GM21423 (cell line): Measurements from ENCODE around the gene DOK3.

Source experiments
- ATAC-seq: cut with Tn5 transposase; IDR thresholded peaks from one replicate; pipeline ENCODE4 v1.9.1; 2021; ENCODE audit warnings: mild to moderate bottlenecking, moderate library complexity; ENCODE audit not compliant: unreplicated experiment

DOK3 gene

DNA sequence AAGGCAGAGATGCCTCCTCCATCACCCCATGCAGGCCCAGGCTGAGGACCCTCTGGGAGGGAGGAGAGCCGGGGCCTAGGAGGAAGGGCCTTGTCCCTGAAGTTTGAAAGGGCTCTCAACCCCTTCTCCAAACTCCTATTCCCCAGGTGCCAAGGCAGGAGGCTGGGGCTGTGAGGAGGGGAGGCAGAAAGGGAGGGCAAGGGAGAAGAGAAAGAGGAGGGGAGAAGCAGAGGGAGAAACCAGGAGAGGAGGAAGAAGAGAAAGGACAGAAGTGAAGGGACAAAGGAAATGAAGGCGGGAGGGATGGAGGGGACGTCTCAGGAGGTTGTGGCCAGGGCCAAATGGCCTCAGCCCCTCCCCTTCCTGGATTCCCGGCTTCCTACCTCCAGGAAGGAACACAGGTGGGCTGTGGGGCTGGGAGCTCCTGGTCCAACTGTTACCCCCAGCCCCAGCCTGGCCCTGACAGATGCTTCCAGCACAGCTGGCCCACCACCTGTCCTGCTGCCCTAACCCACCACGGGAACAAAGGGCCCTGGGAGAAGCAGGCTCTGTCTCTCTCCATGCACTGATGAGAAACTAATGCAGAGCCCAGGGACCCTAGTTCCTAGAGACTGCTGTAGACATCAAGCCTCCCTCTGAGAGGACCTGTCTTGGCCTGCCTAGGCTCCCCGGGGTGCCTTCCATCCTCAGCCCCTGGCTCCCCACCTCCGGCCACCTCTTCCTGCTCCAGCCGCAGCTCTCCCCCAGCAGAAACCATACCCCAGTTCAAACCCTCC, 39.7 kb downstream of the DOK3 start:
- ATAC-seq: no peak

DNA sequence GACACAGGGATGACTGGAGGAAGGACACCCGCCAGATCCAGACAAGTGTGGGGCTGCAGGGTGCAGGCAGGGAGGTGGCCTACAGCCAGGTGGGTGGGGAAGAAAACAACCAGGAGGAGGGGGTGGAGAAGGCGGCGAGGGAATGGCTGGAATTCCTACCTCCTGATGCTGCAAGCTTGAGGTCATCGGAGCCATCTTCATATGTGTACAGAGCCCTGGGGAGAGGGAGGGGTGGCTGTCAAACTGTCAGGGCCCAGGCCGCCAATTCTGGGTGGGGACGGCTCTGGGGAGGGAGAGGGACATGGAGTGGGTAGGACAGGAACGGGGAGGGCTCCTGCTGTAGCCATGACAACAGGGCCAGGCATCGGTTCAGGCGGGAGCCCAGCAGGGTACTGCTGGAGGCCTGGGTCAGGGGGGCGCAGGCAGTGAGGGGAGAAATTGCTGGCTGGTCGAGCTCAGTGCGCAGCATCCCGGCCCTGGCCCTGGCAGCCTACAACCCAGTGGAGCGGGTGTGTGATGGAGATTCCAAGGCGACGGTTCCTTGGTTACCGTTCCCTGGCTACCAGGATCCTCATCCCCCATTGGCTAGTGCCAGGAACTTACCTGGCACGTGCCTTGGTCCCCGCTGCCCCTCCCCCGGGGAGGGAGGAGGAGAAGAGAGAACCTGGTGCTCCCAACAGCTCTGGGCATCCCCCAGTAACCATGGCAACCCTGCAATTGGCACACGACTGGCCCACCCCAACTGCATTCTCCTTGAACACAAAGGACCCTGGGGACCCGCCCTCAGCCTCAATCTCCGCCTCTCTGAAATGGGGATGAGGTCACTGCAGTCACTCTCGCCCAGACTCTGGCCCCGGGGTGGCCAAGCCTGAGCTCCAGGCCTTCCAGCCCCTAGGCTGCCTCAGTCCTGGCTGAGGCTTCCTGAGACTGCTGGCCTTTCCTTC, 40.7 kb downstream of the DOK3 start:
- no peak for ATAC-seq

DNA sequence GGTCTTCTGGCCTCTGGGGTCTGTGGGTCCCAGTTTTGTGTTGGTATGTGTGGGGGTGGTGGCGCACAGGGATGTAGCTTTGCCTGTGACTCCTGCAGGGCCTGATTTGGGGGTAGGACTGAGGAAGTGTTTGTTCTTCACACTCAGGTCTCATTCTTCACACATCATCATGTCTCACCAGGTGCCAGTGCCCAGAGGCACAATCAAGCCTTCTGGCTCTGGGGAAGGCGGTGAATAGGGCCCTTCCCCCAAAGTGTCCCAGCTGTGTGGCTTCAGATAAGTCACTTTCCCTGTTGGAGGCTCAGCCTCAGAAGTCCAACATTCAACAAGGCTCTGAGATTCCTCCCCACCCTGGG, 41.3 kb downstream of the DOK3 start:
- ATAC-seq: no peak

DNA sequence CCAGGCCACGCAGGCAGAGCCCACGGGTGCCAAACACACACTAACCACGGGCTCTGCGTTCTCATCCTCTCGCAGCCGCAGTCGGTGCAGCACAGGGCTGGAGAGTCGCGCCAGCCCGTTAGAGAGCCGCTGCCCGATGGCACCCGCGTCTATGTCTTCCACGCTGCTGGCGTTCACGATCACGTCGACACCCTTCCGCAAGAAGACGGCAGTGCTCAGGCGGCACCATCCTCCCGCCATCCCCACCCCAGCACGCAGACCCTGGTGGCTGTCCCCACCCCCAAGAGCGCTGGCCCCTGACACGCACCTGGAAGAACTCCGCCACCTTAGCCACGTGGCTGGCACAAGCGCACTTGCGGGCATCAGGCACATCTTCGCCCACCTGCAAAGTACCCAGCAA, 42.2 kb downstream of the DOK3 start:
- ATAC-seq: no peak

DNA sequence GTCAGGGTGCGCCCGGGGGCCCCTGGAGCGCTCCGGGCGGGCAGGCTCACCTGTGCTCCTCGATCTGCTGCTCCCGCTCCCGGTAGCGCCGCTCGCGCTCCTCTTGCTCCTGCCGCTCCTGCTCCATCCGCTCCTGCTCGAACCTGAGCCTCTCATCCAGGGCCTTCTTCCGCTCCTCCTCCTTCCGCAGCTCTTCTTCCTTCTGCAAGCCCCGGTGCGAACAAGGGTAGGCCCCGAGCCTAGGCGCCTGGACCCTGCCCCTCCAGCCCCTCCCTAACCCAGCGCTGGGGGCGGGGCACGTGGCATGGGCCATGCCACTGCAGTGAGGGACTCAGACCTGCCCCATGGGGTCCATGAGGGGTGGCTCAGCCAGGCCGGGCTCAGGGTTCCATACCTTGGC, 42.8 kb downstream of the DOK3 start:
- ATAC-seq: no peak

DNA sequence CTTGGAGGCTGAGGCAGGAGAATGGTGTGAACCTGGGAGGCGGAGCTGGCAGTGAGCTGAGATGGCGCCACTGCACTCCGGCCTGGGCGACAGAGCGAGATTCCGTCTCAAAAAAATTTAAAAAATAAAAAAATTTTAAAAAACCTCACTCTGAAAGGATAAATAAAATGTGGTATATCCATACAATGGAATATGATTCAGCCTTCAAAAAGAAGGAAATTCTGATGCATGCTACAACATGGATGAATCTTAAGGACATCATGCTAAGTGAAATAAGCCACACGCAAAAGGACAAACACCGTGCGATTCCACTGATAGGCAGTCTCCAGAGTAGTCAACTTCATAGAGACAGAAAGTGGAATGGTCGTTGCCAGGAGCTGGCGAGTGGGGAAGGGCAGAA, 44.6 kb downstream of the DOK3 start:
- no peak for ATAC-seq

DNA sequence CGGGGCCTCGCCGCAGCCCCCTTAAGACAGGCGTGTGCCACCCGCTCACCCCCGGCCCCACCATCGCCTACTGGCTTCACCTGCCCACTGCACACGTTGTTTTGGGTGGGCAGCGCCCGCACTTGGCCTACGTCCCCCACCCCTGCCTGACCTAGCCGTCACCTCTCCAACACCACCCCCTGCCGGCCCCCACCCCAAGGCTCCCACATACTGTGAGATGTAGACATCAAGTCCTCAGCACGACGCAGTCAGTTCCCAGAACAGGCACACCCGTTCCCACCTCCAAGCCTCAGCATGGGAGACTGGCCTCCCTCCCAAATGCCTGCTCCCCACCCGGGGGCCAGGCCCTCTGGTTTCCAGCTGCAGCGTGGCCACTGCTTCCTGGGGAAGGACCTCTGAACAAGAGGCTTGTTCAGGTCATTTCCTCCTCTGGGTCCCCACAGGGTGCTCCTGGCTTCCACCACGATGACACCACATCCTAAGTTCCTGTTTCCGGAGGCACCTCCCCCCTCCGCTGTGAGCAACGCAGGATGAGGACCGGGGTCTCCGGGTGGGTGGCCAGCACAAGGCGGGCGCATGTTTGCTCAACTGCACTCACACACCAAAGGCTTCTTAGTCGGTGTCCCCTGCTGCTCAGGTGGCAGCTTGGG, 47.5 kb downstream of the DOK3 start:
- no peak for ATAC-seq

DNA sequence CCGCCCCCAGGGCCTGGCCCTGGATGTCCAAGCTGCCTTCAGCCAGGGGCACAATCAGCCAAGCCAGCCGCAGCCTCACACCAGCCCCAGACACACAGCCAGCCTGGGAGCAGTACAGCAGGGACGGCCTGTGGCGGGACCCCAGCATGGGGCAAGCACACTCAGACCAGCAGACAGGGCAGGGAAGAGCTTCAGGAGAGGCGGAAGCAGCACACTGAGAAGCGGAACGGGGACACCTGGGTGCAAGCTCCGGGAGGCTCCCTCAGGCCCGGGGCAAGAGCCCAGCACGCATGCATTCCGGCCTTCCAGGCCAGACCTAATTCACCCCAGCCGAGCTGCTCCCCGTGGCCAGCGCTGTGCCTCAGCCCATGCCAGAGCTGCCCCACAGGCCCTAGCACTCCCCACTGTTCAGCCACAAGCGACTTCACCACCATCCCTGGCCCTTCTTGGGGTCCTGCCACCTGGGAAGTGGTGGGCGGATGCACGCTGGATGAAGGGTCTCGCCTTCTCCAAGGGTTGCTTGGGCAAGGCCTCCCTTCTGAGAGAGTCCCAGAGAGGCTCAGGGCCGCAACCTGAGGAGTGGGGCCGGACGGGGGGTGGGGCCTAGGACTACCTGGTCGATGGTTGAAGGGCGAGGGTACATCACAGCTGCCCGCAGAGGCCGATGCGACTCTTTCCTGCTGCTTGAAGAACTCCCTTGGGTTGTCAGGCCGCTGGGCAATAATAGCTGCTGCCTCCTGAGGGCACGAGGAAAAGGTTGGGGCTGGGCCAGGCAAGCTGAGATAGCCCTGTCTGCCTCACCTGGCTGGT, 49.6 kb downstream of the DOK3 start:
- ATAC-seq: no peak

DNA sequence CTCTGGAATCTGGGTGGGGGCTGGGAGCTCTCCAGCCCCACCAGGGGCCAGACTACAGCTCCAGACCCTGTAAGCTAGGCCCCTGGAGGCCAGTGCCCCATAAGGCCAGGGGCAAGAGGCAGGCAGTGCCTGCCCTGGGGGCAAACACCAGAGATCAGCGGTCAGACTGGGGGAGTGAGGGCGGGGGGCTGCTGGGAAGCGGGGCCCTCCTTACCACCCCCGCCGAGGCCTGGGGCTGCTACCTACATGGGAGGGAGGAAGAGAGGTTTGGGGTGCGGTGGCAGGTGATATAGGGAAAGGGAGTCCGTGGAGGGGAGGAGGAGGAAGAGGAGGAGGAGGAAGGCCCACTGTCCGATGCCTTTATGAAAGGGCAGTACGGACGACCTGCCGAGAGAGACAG, 50.3 kb downstream of the DOK3 start:
- ATAC-seq: no peak

DNA sequence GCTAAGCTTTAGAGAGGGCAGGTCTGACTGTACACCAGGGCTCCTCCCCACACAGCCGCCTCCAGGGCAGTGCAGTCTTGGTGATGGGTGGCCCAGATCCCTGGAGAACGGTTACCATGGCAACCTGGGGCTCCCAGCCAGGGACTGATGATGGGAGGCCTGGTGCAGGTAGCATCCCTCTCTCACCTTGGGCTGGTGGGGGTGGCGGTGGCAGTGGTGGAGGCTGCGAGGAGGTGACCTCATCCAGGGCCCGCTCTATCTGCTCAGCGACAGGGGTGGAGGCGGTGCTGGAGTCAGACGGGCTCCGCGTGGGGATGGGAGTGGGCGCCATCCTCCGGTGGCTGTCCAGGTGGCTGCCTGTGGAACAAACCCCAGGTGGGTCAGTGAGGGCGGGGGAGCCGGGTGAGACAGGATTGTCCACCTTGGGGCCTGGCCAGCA, 50.7 kb downstream of the DOK3 start:
- no peak for ATAC-seq

DNA sequence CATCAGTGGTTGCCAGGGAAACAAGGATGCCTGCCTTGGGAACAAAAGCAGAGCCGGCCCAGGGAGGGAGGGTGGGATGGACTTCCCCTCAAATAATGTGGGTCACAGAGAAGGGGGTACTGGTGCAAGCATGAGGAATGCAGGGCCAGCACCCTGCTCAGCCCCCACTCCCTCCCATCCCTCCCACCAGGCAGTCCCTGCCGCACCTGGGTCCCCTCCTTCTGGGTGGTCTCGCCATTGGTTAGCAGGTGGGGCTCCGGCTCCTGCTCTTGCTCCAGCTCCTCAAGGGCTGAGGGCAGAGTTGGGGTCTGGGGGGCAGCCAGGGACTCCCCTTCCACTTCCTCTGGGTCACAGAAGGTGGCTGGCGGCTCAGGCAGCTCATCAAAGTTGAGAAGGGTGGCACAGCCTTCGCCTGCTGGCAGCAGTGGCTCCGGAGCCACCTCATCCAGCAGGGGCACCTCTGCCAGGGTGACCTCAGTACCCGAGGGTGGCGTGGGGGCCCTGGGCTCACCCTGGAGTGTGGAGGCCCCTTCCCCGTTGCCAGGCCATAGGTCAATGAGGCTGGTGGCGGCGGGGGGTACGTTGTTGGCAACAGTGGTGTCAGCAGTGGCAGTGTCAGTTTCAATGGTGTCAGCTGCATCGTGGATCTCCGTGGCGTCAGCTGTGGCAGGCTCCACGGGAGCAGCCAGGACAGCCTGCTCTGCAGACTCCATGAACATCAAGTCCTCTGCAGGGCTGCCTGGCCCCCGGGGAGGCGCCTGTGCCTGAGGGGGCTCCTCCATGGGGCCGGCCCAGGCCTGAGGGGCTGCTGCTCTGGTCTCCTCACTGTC, 51.6 kb downstream of the DOK3 start:
- no peak for ATAC-seq

DNA sequence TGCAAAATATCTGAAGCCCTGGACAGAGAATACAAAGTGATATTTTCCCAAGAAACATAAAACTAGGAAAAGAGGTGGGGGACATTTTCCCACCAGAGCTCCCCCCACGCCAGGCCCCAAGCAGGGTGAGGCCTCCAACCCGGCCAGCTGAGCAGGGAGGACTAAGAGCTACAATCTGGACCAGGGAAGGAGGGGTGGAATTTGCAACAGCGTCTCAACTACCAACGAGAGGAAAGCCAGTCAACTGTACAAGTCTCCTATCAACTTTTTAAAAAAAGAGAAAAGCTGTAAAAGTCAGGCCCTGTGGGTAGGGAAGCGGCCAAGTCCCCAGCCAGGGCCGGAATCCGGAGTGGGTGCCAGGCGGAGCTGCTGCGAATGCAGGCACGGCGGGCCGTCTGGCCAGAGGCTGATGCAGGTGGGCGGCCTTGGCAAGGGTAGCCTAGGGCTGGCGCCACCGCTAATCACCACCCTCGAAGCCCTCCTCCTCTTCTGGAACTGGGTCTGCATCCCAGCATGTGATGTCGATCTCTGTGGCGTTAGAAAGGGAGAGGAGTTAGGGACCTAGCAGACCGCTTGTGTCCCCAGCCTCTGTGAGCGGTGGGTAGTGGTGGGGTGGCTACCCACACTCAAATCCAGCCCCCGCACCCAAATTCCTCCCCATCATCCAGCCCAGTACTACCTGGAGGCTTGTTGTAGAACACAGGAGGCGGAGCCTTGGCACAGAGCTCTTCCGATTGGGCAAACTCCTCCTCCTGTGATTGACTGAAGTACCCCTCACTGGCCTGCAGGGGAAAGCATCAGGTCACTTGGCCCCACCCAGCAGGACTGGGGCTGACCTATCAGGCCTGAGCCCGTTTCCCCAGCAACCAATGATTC, 52.4 kb downstream of the DOK3 start:
- peak; percentile 32 for ATAC-seq

DNA sequence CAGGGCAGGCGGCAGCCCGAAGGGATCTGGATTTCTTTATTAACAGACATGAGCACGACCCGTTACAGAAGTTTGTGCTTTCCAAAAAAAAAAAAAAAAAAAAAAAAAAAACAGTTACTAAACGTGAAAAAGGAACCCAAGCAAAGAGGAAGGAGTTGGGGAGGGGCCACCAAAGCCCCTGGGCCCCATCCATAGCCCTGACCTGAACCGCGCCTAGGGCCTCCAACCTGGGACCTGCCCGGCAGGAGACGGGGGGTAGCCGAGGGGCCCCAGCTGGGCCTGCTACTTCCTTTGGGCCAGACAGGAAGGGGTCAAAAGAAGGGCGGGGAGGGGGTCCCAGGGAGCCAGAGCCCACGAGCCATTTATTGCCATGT, 53.0 kb downstream of the DOK3 start:
- ATAC-seq: no peak

DNA sequence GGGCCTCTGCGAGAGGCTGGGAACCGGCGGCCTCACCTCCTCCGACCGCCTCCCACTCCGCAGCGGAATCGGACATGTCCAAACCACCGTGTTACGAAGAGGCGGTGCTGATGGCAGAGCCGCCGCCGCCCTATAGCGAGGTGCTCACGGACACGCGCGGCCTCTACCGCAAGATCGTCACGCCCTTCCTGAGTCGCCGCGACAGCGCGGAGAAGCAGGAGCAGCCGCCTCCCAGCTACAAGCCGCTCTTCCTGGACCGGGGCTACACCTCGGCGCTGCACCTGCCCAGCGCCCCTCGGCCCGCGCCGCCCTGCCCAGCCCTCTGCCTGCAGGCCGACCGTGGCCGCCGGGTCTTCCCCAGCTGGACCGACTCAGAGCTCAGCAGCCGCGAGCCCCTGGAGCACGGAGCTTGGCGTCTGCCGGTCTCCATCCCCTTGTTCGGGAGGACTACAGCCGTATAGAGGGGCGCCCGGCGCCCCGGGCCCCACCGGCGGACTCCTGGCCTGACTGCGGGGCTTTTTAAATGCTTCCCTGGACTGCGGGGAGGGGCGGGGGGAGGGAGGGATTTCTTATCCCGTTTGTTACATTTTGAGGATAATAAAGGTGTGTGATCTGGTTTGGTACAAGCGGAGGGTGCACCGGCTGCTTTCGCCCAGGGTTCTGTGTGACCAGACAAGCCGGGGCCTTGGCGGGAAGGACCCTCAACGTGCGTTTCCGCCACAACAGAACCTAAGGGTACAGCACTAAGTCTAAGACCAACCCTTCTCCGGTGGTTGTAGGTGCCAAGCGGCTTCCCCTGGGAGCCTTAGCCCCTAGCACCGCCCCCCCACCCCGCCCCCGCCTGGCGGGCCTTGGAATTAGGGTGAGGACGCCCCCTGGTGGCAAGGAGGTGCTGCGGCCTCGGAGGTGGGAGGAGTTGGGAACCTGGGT, 53.7 kb downstream of the DOK3 start:
- ATAC-seq: peak; percentile 18

DNA sequence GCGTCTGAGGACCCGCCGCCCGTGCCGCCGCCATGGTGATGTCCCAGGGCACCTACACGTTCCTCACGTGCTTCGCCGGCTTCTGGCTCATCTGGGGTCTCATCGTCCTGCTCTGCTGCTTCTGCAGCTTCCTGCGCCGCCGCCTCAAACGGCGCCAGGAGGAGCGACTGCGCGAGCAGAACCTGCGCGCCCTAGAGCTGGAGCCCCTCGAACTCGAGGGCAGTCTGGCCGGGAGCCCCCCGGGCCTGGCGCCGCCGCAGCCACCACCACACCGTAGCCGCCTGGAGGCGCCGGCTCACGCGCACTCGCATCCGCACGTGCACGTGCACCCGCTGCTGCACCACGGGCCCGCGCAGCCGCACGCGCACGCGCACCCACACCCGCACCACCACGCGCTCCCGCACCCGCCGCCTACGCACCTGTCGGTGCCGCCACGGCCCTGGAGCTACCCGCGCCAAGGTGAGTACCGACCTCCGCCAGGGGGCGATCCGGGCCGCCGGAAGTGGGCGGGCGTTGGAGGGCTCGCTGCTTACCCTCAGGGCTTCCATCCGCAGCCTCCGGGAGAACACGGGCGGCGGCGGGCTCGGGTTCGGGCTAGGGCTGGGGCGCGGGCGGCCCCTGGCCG, 54.5 kb downstream of the DOK3 start:
- peak; percentile 41 for ATAC-seq

DNA sequence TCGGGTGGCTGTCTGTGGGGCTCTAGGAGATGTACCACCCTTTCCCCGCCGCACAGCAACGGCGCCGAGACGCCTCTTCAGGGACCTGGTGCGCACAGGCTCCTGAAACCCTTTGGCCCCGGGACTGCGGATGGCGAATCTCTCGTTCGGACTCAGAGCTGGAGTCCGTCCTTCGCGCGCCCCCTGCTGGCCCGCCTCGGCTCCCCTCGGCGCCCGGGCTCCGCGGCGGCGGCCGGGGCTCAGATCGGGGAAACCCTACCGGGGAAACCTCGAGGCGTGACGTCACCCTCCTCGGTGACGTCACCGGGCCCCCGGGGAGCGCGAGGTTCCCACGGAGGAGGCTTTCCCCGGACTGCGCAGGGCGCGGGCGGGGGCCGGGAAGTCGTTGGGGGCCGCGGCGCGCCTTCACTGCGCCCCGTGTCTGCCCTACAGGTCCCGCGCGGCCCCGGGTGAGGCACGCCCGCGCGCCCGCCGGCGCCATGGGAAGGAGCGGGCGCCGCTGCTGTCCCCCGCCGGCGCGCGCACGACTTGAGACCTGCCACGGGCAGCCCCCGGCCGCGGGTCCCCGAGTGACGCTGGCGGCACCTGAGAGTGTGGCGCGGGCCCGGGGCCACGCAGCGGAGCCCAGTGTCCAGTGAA, 55.1 kb downstream of the DOK3 start:
- peak; percentile 43 for ATAC-seq

DNA sequence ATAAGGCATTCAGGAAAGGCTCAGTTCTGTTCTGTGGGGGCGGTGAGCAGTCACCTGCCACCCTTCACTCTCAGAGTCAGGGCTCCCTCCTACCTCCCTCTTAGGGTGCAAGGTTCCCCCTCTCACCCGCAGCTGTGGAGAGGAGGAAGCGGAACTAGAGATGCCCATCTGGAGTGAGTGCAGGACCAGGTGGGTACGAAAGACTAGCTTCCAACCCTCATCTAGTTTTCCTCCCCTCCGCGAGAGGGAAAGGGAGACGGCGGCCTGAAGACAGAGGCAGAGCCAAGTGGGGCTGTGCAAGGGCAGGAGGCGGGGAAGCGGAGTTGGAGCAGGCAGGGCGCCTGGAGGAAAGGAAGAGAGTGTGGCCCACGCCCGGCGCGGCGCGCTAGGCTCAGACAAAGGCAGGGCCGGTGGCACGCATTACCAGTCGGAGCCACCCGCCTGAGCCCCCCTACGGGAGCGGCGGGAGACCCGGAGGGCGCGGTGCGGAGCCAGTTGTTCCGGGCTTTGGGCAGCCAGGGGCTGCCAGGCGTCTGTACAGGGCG, 55.7 kb downstream of the DOK3 start:
- peak; percentile 6 for ATAC-seq
